ENCODE results near the gene SPDYA.
A peak's percentile ranks its signal among the peaks of the same experiment; 100 is the strongest.

Gene SPDYA

GRCh38 chr2:28802975-28803429 lies 7.6 kb upstream of the SPDYA start:
- Mint-ChIP-seq H3K27ac (no peak overlapping the region), H3K36me3 (peaks cover 49% of the 10 kb centered on the region), H3K27me3 (no peaks in the 10 kb centered on the region), H3K4me1 (no peaks in the 10 kb centered on the region), H3K4me3 (no peak overlapping the region), H3K9me3 (no peaks in the 10 kb centered on the region)
- ATAC-seq = no peak

GRCh38 chr2:28809927-28810326 lies 707 bp upstream of the SPDYA start:
- peaks cover 12% of the 10 kb centered on the region for H3K36me3 Mint-ChIP-seq
- H3K27me3 Mint-ChIP-seq = no peaks in the 10 kb centered on the region
- peaks cover 7% of the 10 kb centered on the region for H3K4me1 Mint-ChIP-seq
- no peak for ATAC-seq
- H3K9me3 Mint-ChIP-seq = no peaks in the 10 kb centered on the region
- H3K27ac Mint-ChIP-seq = no peak overlapping the region
- peak overlapping the region; percentile 76 for H3K4me3 Mint-ChIP-seq

- no peak overlapping the region for H3K4me3 Mint-ChIP-seq
- ATAC-seq = no peak
- H3K27me3 Mint-ChIP-seq = no peaks in the 10 kb centered on the region
- H3K9me3 Mint-ChIP-seq = no peaks in the 10 kb centered on the region
- H3K4me1 Mint-ChIP-seq = no peaks in the 10 kb centered on the region
- H3K36me3 Mint-ChIP-seq = no peaks in the 10 kb centered on the region
- H3K27ac Mint-ChIP-seq = no peak overlapping the region
Observed at GRCh38 chr2:28818053-28818452, 7.4 kb downstream of the SPDYA start.

GRCh38 chr2:28821295-28821958 lies 10.8 kb downstream of the SPDYA start:
- Mint-ChIP-seq H3K9me3 (no peaks in the 10 kb centered on the region), H3K27ac (no peak overlapping the region), H3K4me1 (no peaks in the 10 kb centered on the region), H3K4me3 (no peak overlapping the region), H3K27me3 (no peaks in the 10 kb centered on the region), H3K36me3 (no peaks in the 10 kb centered on the region)
- no peak for ATAC-seq

GRCh38 chr2:28822036-28822435 lies 11.4 kb downstream of the SPDYA start:
- Mint-ChIP-seq H3K4me1 (no peaks in the 10 kb centered on the region), H3K9me3 (no peaks in the 10 kb centered on the region), H3K27ac (no peak overlapping the region), H3K27me3 (no peaks in the 10 kb centered on the region), H3K4me3 (no peak overlapping the region), H3K36me3 (no peaks in the 10 kb centered on the region)
- no peak for ATAC-seq

GRCh38 chr2:28824207-28824606 lies 13.6 kb downstream of the SPDYA start:
- Mint-ChIP-seq H3K27ac (no peak overlapping the region), H3K4me1 (no peaks in the 10 kb centered on the region), H3K27me3 (no peaks in the 10 kb centered on the region), H3K36me3 (no peaks in the 10 kb centered on the region), H3K4me3 (no peak overlapping the region), H3K9me3 (no peaks in the 10 kb centered on the region)
- no peak for ATAC-seq

GRCh38 chr2:28824870-28825269 lies 14.2 kb downstream of the SPDYA start:
- H3K27ac Mint-ChIP-seq = no peak overlapping the region
- no peaks in the 10 kb centered on the region for H3K4me1 Mint-ChIP-seq
- no peaks in the 10 kb centered on the region for H3K9me3 Mint-ChIP-seq
- no peak for ATAC-seq
- no peaks in the 10 kb centered on the region for H3K36me3 Mint-ChIP-seq
- H3K4me3 Mint-ChIP-seq = no peak overlapping the region
- H3K27me3 Mint-ChIP-seq = no peaks in the 10 kb centered on the region

GRCh38 chr2:28828382-28828781 lies 17.7 kb downstream of the SPDYA start:
- no peaks in the 10 kb centered on the region for H3K36me3 Mint-ChIP-seq
- H3K4me1 Mint-ChIP-seq = no peaks in the 10 kb centered on the region
- H3K9me3 Mint-ChIP-seq = no peaks in the 10 kb centered on the region
- no peaks in the 10 kb centered on the region for H3K27me3 Mint-ChIP-seq
- no peak overlapping the region for H3K27ac Mint-ChIP-seq
- ATAC-seq = no peak
- H3K4me3 Mint-ChIP-seq = no peak overlapping the region

- no peaks in the 10 kb centered on the region for H3K4me1 Mint-ChIP-seq
- ATAC-seq = no peak
- peaks cover 3% of the 10 kb centered on the region for H3K9me3 Mint-ChIP-seq
- H3K36me3 Mint-ChIP-seq = no peaks in the 10 kb centered on the region
- no peak overlapping the region for H3K4me3 Mint-ChIP-seq
- no peak overlapping the region for H3K27ac Mint-ChIP-seq
- no peaks in the 10 kb centered on the region for H3K27me3 Mint-ChIP-seq
Observed at GRCh38 chr2:28833740-28834470, 23.3 kb downstream of the SPDYA start.

- Mint-ChIP-seq H3K4me1 (no peaks in the 10 kb centered on the region), H3K4me3 (no peak overlapping the region), H3K36me3 (no peaks in the 10 kb centered on the region), H3K9me3 (peaks cover 3% of the 10 kb centered on the region), H3K27me3 (no peaks in the 10 kb centered on the region), H3K27ac (no peak overlapping the region)
- ATAC-seq = no peak
Observed at GRCh38 chr2:28835781-28836180, 25.1 kb downstream of the SPDYA start.

GRCh38 chr2:28838971-28839370 lies 28.3 kb downstream of the SPDYA start:
- no peak overlapping the region for H3K4me3 Mint-ChIP-seq
- H3K9me3 Mint-ChIP-seq = peaks cover 1% of the 10 kb centered on the region
- H3K4me1 Mint-ChIP-seq = no peaks in the 10 kb centered on the region
- no peak overlapping the region for H3K27ac Mint-ChIP-seq
- H3K27me3 Mint-ChIP-seq = no peaks in the 10 kb centered on the region
- no peaks in the 10 kb centered on the region for H3K36me3 Mint-ChIP-seq
- no peak for ATAC-seq

- Mint-ChIP-seq H3K36me3 (peaks cover 6% of the 10 kb centered on the region), H3K4me1 (no peaks in the 10 kb centered on the region), H3K27me3 (no peaks in the 10 kb centered on the region), H3K27ac (no peak overlapping the region), H3K4me3 (no peak overlapping the region), H3K9me3 (no peaks in the 10 kb centered on the region)
- ATAC-seq = no peak
Observed at GRCh38 chr2:28842042-28842441, 31.4 kb downstream of the SPDYA start.

GRCh38 chr2:28855193-28855592 lies 44.6 kb downstream of the SPDYA start:
- Mint-ChIP-seq H3K36me3 (peaks cover 36% of the 10 kb centered on the region), H3K27ac (no peak overlapping the region)

GRCh38 chr2:28855977-28856376 lies 45.3 kb downstream of the SPDYA start:
- Mint-ChIP-seq H3K4me1 (no peaks in the 10 kb centered on the region), H3K9me3 (no peaks in the 10 kb centered on the region), H3K27ac (no peak overlapping the region), H3K27me3 (no peaks in the 10 kb centered on the region), H3K4me3 (no peak overlapping the region), H3K36me3 (peaks cover 43% of the 10 kb centered on the region)
- ATAC-seq = no peak

More at GRCh38 chr2:28855193-28855592, 44.6 kb downstream of the SPDYA start:
- Mint-ChIP-seq H3K4me1 (no peaks in the 10 kb centered on the region), H3K4me3 (no peak overlapping the region), H3K27me3 (no peaks in the 10 kb centered on the region), H3K9me3 (no peaks in the 10 kb centered on the region)
- no peak for ATAC-seq

- Mint-ChIP-seq H3K27me3 (no peaks in the 10 kb centered on the region), H3K4me3 (peak overlapping the region; percentile 67), H3K4me1 (peaks cover 45% of the 10 kb centered on the region), H3K36me3 (peaks cover 16% of the 10 kb centered on the region), H3K9me3 (no peaks in the 10 kb centered on the region), H3K27ac (peak overlapping the region; percentile 36)
- ATAC-seq = no peak
Observed at GRCh38 chr2:28868611-28869010, 58.0 kb downstream of the SPDYA start.

- Mint-ChIP-seq H3K27ac (peak overlapping the region; percentile 97), H3K9me3 (no peaks in the 10 kb centered on the region), H3K4me3 (peak overlapping the region; percentile 97), H3K4me1 (peaks cover 37% of the 10 kb centered on the region), H3K36me3 (peaks cover 8% of the 10 kb centered on the region), H3K27me3 (no peaks in the 10 kb centered on the region)
- ATAC-seq = peak; percentile 26
Observed at GRCh38 chr2:28869494-28870145, 59.0 kb downstream of the SPDYA start.

Data from stimulated activated memory B cell treated with anti-CD40 and anti-IgM and Interleukin-4, amounts not matched to agents 10 μg/mL and 1 μg/mL and 100 μg/mL, for 72 hours (primary cell).